WTC11 (cell line): ENCODE results near the gene DMXL1.

Experiments used
- CBFB ChIP-seq: sonication (generic); formaldehyde crosslinking; IDR thresholded peaks from 2 replicates; pipeline ENCODE4 v1.8.1; 2022; ENCODE audit warnings: mild to moderate bottlenecking, low read depth, missing genetic modification reagents
- SMAD4 ChIP-seq: sonication (generic); formaldehyde crosslinking; IDR thresholded peaks from 2 replicates; pipeline ENCODE4 v1.8.0; 2022; ENCODE audit warnings: mild to moderate bottlenecking, missing genetic modification reagents
- TP53 ChIP-seq: sonication (generic); formaldehyde crosslinking; IDR thresholded peaks from 2 replicates; pipeline ENCODE4 v1.8.1; 2023; ENCODE audit warnings: mild to moderate bottlenecking, missing genetic modification reagents
- TF ChIP-seq, protein P1 (sequence below): sonication (generic); formaldehyde crosslinking; conservative IDR thresholded peaks from 2 replicates; pipeline ENCODE4 v1.8.1; 2022; ENCODE audit warnings: mild to moderate bottlenecking, missing genetic modification reagents

DNA sequence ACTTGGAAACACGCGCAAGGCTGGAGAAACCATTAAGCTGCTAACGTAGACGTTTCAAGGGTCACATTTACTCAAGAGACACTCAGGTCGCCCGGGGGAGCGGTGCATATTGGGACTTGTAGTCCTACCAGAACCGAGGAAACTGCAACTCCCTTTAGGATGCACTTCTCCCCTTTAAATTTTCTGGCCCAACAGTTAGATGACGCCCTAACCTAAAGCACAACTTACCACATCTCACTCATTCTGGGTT, 384 bp upstream of the DMXL1 start:
- TF ChIP-seq CBFB = no peak
- TF ChIP-seq, protein P1, sequence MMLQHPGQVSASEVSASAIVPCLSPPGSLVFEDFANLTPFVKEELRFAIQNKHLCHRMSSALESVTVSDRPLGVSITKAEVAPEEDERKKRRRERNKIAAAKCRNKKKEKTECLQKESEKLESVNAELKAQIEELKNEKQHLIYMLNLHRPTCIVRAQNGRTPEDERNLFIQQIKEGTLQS = no peak
- TF ChIP-seq TP53 (CRISPR knock-in tag) = no peak
- TF ChIP-seq SMAD4 (CRISPR knock-in tag) = no peak
